ENCODE data around the gene TMEM236. TPM values are rescaled to one million over a fixed set of nuclear protein-coding genes. Genes with fewer than 3 reads are reported as not detected.

The TMEM236 gene
- total and polyA plus RNA-seq, 9 of the 15 experiments (the other 6 are each of a cell fraction or from before 2014, with no cell fraction given): 0.04 to 0.13 (median 0.04) TPM; not detected in 4

DNA sequence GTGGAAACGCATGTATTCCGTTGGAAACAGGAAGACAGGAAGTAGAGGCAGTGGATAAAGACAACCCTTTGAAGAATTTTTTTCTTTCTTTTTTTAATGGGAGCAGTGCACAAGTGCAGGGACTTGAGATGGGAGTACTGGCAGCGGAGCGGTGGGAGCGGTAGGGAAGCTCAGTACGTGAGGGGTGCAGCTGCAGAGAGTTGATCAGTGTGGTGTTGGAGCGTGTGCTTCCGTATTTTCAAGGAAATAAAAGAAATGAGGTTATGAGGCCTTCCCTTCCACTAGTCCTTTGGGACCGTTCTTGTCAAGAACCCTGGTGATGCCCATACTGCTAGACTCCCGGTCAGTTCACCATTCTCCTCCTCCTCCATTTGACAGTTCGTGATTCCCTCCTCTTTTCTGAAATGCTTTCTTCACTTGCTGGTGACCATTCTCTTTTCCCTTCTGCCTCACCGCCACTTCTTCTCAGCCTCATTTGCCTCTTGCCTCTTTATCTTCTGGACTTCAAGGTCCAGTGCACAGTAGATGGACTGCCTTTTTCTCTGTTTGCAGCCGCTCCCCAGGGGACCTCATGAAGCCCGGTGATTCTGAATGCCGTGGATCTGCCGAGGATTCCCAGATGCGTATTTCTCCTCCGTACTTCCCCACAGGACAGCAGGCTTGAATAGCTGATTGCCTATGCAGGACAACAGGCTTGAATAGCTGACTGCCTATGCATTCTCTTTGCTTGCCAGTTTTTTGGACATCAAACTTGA lies 39.1 kb upstream of the TMEM236 start (continued):
- TF ChIP-seq, protein P1, sequence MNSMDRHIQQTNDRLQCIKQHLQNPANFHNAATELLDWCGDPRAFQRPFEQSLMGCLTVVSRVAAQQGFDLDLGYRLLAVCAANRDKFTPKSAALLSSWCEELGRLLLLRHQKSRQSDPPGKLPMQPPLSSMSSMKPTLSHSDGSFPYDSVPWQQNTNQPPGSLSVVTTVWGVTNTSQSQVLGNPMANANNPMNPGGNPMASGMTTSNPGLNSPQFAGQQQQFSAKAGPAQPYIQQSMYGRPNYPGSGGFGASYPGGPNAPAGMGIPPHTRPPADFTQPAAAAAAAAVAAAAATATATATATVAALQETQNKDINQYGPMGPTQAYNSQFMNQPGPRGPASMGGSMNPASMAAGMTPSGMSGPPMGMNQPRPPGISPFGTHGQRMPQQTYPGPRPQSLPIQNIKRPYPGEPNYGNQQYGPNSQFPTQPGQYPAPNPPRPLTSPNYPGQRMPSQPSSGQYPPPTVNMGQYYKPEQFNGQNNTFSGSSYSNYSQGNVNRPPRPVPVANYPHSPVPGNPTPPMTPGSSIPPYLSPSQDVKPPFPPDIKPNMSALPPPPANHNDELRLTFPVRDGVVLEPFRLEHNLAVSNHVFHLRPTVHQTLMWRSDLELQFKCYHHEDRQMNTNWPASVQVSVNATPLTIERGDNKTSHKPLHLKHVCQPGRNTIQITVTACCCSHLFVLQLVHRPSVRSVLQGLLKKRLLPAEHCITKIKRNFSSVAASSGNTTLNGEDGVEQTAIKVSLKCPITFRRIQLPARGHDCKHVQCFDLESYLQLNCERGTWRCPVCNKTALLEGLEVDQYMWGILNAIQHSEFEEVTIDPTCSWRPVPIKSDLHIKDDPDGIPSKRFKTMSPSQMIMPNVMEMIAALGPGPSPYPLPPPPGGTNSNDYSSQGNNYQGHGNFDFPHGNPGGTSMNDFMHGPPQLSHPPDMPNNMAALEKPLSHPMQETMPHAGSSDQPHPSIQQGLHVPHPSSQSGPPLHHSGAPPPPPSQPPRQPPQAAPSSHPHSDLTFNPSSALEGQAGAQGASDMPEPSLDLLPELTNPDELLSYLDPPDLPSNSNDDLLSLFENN (IDR thresholded peaks at IDR 0.05; ENCODE audit: low read depth in 2 of 2, low read length in 2 of 2): peak in 1 of 2 experiments; percentile 65; a peak in 1 of 4 replicates

DNA sequence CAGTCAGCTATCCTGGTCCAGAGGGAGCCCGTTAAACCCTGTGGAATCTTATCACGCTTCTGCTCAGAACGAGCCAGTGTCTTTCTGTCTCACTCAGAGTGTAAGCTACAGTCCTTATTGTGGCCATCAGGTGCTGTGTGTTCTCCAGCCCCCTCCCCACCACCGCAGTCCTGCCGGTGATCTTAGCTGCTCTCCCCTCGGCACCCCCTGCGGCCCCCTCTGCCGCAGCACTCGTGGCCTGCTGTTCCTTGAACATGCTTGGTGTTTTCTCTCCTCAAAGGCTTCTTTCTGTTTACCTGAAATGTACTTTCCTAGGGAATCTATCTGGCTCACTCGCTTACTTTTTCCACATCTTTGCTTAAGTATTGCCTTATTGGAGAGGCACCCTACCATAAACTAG lies 38.2 kb upstream of the TMEM236 start:
- intact Hi-C loops (cut with micrococcal nuclease): no loop called here
- 89% methylated on average over 4 of the region's 10 CpGs for WGBS (ENCODE audit: insufficient coverage, low coverage, missing lambda C conversion rate)
- Histone ChIP-seq H3K4me1 (replicated peaks in 1 of 2; ENCODE audit: control insufficient read depth in 2 of 2, insufficient read depth in 2 of 2, low read length in 2 of 2) (no peaks in the 10 kb centered on the region), H3K9me3 (replicated peaks; ENCODE audit: control insufficient read depth, insufficient read depth, low read depth, low read length) (no peaks in the 10 kb centered on the region), H3K79me2 (ENCODE audit: control insufficient read depth, insufficient read depth, low read length) (no peaks in the 10 kb centered on the region), H3K9me1 (ENCODE audit: control insufficient read depth, insufficient read depth, low read length) (no peaks in the 10 kb centered on the region), H3K9ac (ENCODE audit: insufficient read depth in 1 of 2, low read depth in 2 of 2, low read length in 2 of 2) (no peak overlapping the region), H3K27ac (ENCODE audit: extremely low read depth, low read depth, low read length) (no peak overlapping the region), H2AFZ (ENCODE audit: low read depth, low read length) (no peak overlapping the region), H3K36me3 (ENCODE audit: control insufficient read depth, insufficient read depth, low read length) (peaks cover 56% of the 10 kb centered on the region; the same call in 2 of the 3 replicates), H3K27me3 (ENCODE audit: control insufficient read depth in 2 of 2, insufficient read depth in 2 of 2, low read length in 2 of 2) (no peaks in the 10 kb centered on the region), H3K4me3 (no peak overlapping the region), H4K20me1 (replicated peaks; ENCODE audit: control insufficient read depth, insufficient read depth, low read length) (no peaks in the 10 kb centered on the region), H3K4me2 (ENCODE audit: insufficient read depth, low read length) (no peak overlapping the region)
- ChIA-PET POLR2A (no interaction called here), CTCF (ENCODE audit: low intra/inter-chr PET ratio) (no interaction called here)
- no TSS peak for BruUV-seq (replicated peaks)
- ATAC-seq: no peak
- no peak for FAIRE-seq
- in situ Hi-C loops (cut with MboI): no loop called here
- no peak for DNase-seq (ENCODE audit: extremely low read depth in 1 of 4, low spot score in 3 of 4)
- TF ChIP-seq FOXM1 (IDR thresholded peaks at IDR 0.05; ENCODE audit: low read depth) (no peak), FOXM1 (CRISPR knock-in tag; IDR thresholded peaks at IDR 0.05; ENCODE audit: low read depth) (no peak), SREBF1 (IDR thresholded peaks at IDR 0.05; ENCODE audit: borderline replicate concordance, low read depth, low read length) (no peak), ZNF212 (CRISPR knock-in tag; IDR thresholded peaks at IDR 0.05) (no peak), ZBTB17 (CRISPR knock-in tag; IDR thresholded peaks at IDR 0.05) (no peak), ETV6 (IDR thresholded peaks at IDR 0.05; ENCODE audit: borderline replicate concordance in 1 of 2, low read depth in 2 of 2, low read length in 1 of 2) (no peak), ETV6 (CRISPR knock-in tag; IDR thresholded peaks at IDR 0.05; ENCODE audit: borderline replicate concordance) (no peak), FOXK1 (CRISPR knock-in tag; IDR thresholded peaks at IDR 0.05; ENCODE audit: borderline replicate concordance) (no peak)
- TF ChIP-seq, protein P2, sequence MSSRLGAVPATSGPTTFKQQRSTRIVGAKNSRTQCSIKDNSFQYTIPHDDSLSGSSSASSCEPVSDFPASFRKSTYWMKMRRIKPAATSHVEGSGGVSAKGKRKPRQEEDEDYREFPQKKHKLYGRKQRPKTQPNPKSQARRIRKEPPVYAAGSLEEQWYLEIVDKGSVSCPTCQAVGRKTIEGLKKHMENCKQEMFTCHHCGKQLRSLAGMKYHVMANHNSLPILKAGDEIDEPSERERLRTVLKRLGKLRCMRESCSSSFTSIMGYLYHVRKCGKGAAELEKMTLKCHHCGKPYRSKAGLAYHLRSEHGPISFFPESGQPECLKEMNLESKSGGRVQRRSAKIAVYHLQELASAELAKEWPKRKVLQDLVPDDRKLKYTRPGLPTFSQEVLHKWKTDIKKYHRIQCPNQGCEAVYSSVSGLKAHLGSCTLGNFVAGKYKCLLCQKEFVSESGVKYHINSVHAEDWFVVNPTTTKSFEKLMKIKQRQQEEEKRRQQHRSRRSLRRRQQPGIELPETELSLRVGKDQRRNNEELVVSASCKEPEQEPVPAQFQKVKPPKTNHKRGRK (tag; IDR thresholded peaks at IDR 0.05): no peak
- TF ChIP-seq, protein P3, sequence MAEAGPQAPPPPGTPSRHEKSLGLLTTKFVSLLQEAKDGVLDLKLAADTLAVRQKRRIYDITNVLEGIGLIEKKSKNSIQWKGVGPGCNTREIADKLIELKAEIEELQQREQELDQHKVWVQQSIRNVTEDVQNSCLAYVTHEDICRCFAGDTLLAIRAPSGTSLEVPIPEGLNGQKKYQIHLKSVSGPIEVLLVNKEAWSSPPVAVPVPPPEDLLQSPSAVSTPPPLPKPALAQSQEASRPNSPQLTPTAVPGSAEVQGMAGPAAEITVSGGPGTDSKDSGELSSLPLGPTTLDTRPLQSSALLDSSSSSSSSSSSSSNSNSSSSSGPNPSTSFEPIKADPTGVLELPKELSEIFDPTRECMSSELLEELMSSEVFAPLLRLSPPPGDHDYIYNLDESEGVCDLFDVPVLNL (CRISPR knock-in tag; IDR thresholded peaks at IDR 0.05; ENCODE audit: low read depth): no peak
